HT1080 (cell line): ENCODE results near the gene ACTR8. TPM values are rescaled to one million over a fixed set of nuclear protein-coding genes. Genes with fewer than 3 reads are reported as not detected.
A peak's percentile ranks its signal among the peaks of the same experiment; 100 is the strongest.
"Not testable (repeated sequence)": the region's sequence is repeated elsewhere in the genome, so short reads cannot be mapped to it uniquely, and the experiment has no call there.

Experiments used
- DNase-seq: peaks from one replicate; pipeline ENCODE4 v3.0.0-alpha.2; 2015; ENCODE audit warnings: low read depth
- polyA plus RNA-seq, 2 experiments: library from polyadenylated mRNA; depleted of rRNA; stranded (reverse); fragments of >200 nt; gene quantifications; 2 replicates each; pipeline ENCODE4 v1.2.3, GENCODE V29; 2015
- total RNA-seq: library from RNA; depleted of rRNA; stranded (reverse); fragments of >200 nt; shearing (Covaris generic); gene quantifications from 2 replicates; pipeline ENCODE4 v1.2.3, GENCODE V29; 2014; rRNA removed

The ACTR8 gene
- 20.7 and 26.4 TPM in 2 replicates for total RNA-seq
- polyA plus RNA-seq (2015; cell fraction: cytosol; rRNA removed) = 12.8 and 16.1 TPM in 2 replicates
- polyA plus RNA-seq (2015; cell fraction: nucleus; rRNA removed) = 30.0 and 32.4 TPM in 2 replicates

- DNase-seq = peak; percentile 71
These were observed at the start of gene ACTR8 for GRCh38 chr3:53881691-53882593. TSS of gene ACTR8 (minus strand) at chr3:53882152. CDS start at chr3:53882101, 51 bp downstream.

DNA sequence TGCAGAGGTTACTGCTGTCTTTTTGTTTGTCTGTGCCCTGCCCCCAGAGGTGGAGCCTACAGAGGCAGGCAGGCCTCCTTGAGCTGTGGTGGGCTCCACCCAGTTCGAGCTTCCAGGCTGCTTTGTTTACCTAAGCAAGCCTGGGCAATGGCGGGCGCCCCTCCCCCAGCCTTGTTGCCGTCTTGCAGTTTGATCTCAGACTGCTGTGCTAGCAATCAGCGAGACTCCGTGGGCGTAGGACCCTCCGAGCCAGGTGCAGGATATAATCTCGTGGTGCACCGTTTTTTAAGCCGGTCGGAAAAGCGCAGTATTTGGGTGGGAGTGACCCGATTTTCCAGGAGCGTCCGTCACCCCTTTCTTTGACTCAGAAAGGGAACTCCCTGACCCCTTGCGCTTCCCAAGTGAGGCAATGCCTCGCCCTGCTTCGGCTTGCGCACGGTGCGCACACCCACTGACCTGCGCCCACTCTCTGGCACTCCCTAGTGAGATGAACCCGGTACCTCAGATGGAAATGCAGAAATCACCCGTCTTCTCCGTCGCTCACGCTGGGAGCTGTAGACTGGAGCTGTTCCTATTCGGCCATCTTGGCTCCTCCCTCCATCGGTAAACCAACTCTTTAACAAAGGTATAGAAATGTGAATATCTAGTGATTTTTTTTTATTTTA is 45.4 kb upstream of the ACTR8 start:
- DNase-seq = not testable (repeated sequence)

- no peak for DNase-seq
These were observed 39.3 kb upstream of the ACTR8 start for GRCh38 chr3:53921296-53921695.

DNA sequence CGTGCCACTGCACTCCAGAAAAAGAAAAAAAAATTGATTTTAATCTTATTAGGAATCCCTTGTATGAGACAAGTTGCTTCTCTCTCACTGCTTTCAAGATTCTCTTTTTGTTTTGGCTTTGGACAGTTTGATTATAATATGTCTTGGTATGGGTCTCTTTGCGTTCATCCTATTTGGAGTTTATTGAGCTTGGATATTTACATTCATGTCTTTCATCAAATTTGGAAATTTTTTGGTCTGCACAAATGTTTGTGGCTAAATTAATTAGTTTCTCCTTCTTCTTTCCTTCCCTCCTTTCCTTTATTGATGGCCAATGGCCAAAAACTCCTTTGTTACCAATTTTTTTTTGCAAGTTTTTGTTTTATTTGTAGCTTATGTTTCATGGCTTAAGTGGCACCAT is 37.8 kb upstream of the ACTR8 start:
- DNase-seq = no peak

DNA sequence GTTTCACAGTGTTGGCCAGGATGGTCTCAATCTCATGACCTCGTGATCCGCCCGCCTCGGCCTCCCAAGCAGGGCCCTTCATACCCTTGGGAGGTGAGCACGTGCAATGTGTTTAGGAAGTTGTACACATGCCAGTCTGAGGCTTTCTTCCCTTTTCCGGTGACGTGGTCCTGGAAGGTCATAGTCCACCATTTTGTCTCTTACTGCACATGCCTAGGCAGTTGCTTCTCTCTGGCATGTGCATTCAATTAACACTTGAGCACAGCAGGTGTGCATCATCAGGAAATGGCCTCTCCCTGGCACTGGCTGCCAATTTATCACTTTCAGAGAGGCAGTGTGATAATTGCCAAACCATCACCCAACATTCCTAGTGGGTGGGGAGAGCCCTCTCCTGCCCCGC is 31.4 kb upstream of the ACTR8 start:
- DNase-seq = no peak

GRCh38 chr3:53902711-53903110 is 20.8 kb upstream of the ACTR8 start:
- no peak for DNase-seq

DNA sequence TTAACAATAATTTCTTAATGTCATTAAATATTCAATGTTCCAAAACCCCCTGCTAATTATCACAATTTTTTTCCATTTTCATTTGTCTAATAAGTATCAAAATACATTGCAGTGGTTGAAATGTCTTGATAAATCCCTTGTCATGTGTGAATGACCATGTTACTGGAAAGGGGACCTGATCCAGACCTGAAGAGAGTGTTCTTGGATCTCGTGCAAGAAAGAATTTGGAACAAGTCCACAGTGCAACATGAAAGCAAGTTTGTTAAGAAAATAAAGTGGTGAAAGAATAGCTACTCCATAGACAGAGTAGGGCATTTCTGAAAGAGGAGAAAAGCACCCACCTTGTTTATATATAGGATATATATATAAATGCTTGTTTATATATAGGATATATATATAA is 20.1 kb upstream of the ACTR8 start:
- DNase-seq = no peak

DNA sequence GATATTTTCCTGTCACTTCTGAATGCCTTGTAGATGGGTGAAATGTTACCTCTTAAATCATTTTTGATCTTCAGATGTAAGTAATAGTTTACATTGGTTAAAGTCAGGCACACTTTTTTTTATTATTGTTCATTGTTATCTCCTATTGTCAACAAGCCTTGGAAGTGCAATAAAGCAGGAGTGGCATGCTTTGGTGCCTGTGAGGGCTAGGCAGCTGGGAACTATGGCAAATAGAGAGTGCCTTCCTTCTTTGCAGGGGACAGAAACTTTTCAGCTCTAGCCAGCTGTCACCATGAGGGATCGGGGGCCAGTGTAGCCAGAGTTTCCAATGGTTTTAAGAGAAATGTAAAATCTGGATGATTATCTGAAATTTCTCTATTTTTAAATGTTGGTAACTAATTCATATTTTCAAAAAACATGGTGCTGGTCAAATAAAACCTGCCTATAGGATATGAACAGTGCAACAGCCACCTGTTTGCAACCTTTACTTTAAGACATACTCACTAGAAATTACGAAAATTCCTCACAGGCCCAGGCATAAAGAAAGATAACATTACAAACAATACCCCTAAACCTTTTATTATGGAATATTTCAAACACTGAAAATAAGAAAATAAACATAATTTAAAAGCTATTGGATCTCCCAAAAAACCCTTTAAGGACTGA is 18.8 kb upstream of the ACTR8 start:
- DNase-seq = no peak

DNA sequence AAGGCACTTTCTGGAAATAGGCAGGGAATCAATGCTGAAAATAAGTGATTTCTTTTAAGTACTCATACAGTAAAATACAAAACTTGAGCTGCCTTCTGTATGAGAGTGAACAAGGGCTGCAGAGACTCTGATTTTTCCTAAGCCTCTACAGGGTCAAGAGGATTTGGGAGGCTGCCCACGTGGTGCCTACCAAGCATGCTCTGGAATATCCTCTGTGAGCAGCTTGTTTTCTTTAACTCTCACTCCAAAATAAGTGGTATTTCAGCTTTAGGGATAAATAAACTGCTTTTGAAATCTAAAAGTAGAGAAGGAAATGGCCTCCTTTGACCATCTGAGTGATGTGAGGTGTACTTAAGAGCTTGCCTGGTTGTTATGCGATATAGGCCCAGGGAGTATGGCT is 17.8 kb upstream of the ACTR8 start:
- DNase-seq = no peak

DNA sequence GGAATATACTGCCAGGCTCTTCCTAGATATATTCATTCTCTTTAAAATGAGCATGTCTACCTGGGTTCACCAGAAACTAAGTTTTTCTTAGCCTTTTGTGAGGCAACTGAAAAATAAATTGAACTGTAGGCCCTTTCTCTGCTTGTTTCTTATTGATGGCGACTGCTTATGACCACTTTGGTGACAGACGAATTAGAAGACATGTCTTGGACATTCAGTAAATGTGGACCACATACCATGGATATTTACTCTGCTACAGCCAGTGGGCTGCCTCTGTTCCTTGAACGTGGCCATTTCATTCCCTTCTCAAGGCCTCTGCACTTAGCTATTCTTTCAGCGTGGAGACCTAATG is 10.3 kb upstream of the ACTR8 start:
- no peak for DNase-seq

DNA sequence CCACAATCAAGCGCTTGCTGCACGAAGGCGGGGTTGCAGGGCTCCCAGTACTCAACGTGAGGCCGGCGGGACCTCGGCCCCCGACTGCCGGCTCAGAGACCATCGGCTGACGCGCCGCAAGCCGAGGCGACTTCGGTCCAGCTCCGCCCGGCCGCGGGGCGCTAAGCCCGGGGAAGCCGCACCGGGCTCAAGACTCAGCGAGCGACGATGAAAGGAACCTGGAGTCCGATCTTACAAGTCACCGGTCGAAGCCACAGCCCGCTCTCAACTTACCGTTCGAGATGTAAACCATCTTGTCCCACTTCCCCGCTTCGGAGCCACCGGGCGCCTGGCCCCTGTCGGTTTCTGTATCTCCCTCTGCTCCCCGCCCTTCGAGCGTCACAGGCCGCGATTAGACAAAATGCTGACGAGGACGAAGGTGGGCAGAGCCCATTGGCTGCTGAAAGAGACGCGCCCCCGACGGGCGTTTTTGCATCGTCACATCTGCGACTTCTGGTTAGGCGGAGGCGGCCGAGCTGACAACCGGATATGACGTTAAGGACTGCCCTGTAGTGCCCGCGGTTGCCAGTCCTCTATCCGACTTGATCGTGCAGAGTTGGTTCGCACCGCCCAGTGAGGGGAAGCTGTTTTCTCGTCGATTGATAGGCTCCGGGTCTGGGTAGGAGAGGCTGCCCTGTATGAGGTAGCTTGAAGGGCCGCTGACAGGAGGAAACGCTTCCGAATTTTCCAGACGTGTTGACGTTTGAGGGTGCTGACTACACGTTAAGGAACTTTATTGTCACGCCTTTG is 9.7 kb upstream of the ACTR8 start, which contains the start of gene SELENOK:
Gene SELENOK (minus strand): TSS at position 363 of the 789 bp plus-strand sequence.
- DNase-seq = peak; percentile 99

DNA sequence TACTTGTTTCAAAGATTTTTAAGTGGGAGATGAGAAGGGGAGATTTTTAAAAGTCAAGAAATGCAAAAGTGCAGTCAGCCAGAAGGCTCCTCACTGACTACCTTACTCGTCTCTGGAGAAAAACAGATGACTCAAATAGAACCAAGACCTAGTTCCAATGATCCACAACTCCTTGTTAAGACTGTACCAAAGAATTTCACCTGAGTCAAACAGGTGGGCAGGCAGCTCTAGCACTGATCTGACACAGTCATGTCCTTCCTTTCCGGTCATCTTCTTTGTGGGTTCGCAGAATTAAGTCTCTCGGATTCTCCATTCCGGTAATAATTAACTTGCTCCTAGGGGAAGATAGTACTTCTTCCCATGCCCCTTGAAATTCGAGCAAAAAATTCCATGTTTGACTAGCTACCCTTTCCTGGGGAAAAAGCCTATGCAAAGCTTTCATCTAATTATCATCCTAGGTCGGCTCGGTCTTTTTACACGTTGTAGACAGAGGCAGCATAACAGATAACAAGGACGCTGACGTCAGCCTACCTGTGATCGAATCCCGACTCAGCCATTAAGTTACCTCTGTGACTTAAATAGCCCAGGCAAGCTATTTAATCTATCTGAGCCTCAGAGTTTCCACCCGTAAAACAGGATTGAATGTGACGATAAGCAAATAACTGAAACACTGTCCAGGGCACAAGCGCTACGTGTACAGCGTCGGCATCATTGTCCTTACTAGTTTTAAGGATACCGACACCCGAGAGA is 8.9 kb upstream of the ACTR8 start:
- DNase-seq = no peak

GRCh38 chr3:53888232-53888631 is 6.3 kb upstream of the ACTR8 start:
- DNase-seq = no peak

GRCh38 chr3:53887446-53887845 is 5.5 kb upstream of the ACTR8 start:
- no peak for DNase-seq

DNA sequence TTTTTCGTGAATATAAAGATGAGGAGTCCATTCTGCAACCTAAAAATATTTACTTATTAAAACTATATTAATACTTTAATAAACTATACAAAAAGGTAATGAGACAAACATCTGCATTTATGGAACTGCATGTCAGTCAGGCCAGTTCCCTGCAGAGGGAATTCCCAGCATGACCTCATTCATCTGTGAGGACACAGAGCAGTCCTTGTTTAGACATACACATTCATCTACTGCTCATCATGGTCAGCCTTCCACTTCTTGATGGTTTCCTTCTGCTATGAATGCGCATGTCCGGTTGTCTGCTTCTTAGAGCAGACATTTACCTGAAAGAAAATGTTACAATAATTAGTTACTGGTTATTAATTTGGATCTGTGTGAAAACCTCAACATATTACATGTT is 3.3 kb upstream of the ACTR8 start:
- DNase-seq = no peak

- no peak for DNase-seq
These were observed 2.7 kb upstream of the ACTR8 start for GRCh38 chr3:53884623-53885022.

DNA sequence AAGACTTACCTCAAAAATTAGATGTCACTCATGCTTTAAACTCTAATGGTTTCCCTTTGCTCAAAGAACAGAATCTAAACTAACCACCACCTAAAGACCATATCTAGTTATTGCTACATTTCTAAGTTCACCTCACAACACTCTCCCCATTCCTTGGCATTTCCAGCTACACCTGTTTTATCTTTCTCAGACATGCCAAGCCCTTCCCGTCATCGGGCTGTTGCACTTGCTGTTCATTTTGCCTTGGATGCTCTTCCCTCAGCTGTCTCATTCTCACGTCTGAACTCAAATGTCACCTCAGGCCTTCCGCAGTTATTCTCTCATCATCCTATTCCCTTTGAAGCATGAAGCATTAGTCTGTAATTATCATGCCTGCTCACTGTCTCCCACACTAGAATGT is 1.1 kb upstream of the ACTR8 start:
- no peak for DNase-seq

GRCh38 chr3:53880396-53881345 is 1.3 kb downstream of the ACTR8 start:
- DNase-seq = no peak
